AG09309 (cell line): ENCODE measurements around the gene ADD3.
"Not testable (repeated sequence)": the region's sequence is repeated elsewhere in the genome, so short reads cannot be mapped to it uniquely, and the experiment has no call there.

Experiments
- DNase-seq: peaks from one replicate; pipeline ENCODE4 v3.0.0-alpha.2; 2010; ENCODE audit warnings: low read depth
- H3K4me3 ChIP-seq: 2 replicates; pipeline ENCODE4 v1.5.1; 2011; ENCODE audit warnings: mild to moderate bottlenecking, low read depth, low read length, moderate library complexity; ENCODE audit not compliant: control insufficient read depth
- CTCF ChIP-seq: IDR thresholded peaks from 2 replicates; pipeline ENCODE4 v1.5.1; 2011; ENCODE audit warnings: mild to moderate bottlenecking, low read depth, low read length, inconsistent platforms; ENCODE audit not compliant: insufficient read depth, control insufficient read depth; ENCODE audit errors: missing control alignments

ADD3 gene

GRCh38 chr10:109984013-109984412, 23.8 kb upstream of the ADD3 start:
- no peak overlapping the region for H3K4me3 ChIP-seq
- DNase-seq: no peak
- no peak for TF ChIP-seq CTCF

GRCh38 chr10:109985768-109986167, 22.0 kb upstream of the ADD3 start:
- H3K4me3 ChIP-seq, DNase-seq: not testable (repeated sequence)

GRCh38 chr10:109987452-109988211, 20.2 kb upstream of the ADD3 start:
- DNase-seq: no peak
- no peak for TF ChIP-seq CTCF
- no peak overlapping the region for H3K4me3 ChIP-seq

- H3K4me3 ChIP-seq: no peak overlapping the region
- no peak for TF ChIP-seq CTCF
- no peak for DNase-seq
Observed at GRCh38 chr10:109988212-109988596, 19.6 kb upstream of the ADD3 start.

- no peak overlapping the region for H3K4me3 ChIP-seq
- DNase-seq: no peak
- no peak for TF ChIP-seq CTCF
Observed at GRCh38 chr10:109991266-109991855, 16.4 kb upstream of the ADD3 start.

GRCh38 chr10:109992485-109992884, 15.3 kb upstream of the ADD3 start:
- H3K4me3 ChIP-seq: no peak overlapping the region
- no peak for TF ChIP-seq CTCF
- no peak for DNase-seq

GRCh38 chr10:109993551-109994330, 14.0 kb upstream of the ADD3 start:
- TF ChIP-seq CTCF: no peak
- H3K4me3 ChIP-seq: no peak overlapping the region
- DNase-seq: no peak
